Activated naive CD8-positive, alpha-beta T cell treated with anti-CD3 and anti-CD28 coated beads for 36 hours (primary cell): ENCODE data around the gene ARHGAP15. TPM values are rescaled to one million over a fixed set of nuclear protein-coding genes. Genes with fewer than 3 reads are reported as not detected.

Source experiments
- DNase-seq: peaks from one replicate; pipeline ENCODE4 v3.0.0; 2021
- H3K27ac Mint-ChIP-seq: one replicate; pipeline ENCODE4 v1.8.0; 2022; ENCODE audit warnings: mild to moderate bottlenecking, moderate library complexity, mixed read lengths
- H3K27me3 Mint-ChIP-seq: one replicate; pipeline ENCODE4 v1.8.0; 2022; ENCODE audit warnings: mild to moderate bottlenecking, mixed read lengths
- H3K36me3 Mint-ChIP-seq: one replicate; pipeline ENCODE4 v1.8.0; 2021; ENCODE audit warnings: mild to moderate bottlenecking, mixed read lengths
- H3K4me1 Mint-ChIP-seq: one replicate; pipeline ENCODE4 v1.8.0; 2021; ENCODE audit warnings: mixed read lengths
- H3K4me3 Mint-ChIP-seq: one replicate; pipeline ENCODE4 v1.8.0; 2022; ENCODE audit warnings: mild to moderate bottlenecking, moderate library complexity, mixed read lengths
- H3K9me3 Mint-ChIP-seq: one replicate; pipeline ENCODE4 v1.8.0; 2022; ENCODE audit warnings: mixed read lengths
- total RNA-seq, 2 experiments: library from RNA; stranded (reverse); gene quantifications; one replicate each; pipeline ENCODE4 v1.2.3, GENCODE V29; 2021

Gene ARHGAP15
- total RNA-seq, 2 experiments from 2014 or later = 45.2 to 47.0 TPM

- H3K9me3 Mint-ChIP-seq = no peaks in the 10 kb centered on the region
- no peak overlapping the region for H3K27ac Mint-ChIP-seq
- DNase-seq = no peak
- H3K36me3 Mint-ChIP-seq = peaks cover 5% of the 10 kb centered on the region
- H3K4me3 Mint-ChIP-seq = no peak overlapping the region
- no peaks in the 10 kb centered on the region for H3K27me3 Mint-ChIP-seq
- peaks cover 30% of the 10 kb centered on the region for H3K4me1 Mint-ChIP-seq
These were observed 205.6 kb downstream of the ARHGAP15 start for GRCh38 chr2:143334837-143335236.

- no peaks in the 10 kb centered on the region for H3K27me3 Mint-ChIP-seq
- DNase-seq = no peak
- H3K27ac Mint-ChIP-seq = no peak overlapping the region
- H3K4me3 Mint-ChIP-seq = no peak overlapping the region
- H3K9me3 Mint-ChIP-seq = no peaks in the 10 kb centered on the region
- H3K36me3 Mint-ChIP-seq = peaks cover 12% of the 10 kb centered on the region
- peaks cover 21% of the 10 kb centered on the region for H3K4me1 Mint-ChIP-seq
These were observed 207.5 kb downstream of the ARHGAP15 start for GRCh38 chr2:143336719-143337210.

- no peak overlapping the region for H3K27ac Mint-ChIP-seq
- H3K9me3 Mint-ChIP-seq = no peaks in the 10 kb centered on the region
These were observed 212.3 kb downstream of the ARHGAP15 start for GRCh38 chr2:143341478-143341877.

GRCh38 chr2:143344780-143345179 lies 215.6 kb downstream of the ARHGAP15 start:
- Mint-ChIP-seq H3K27ac (no peak overlapping the region), H3K4me3 (no peak overlapping the region), H3K4me1 (peaks cover 16% of the 10 kb centered on the region), H3K9me3 (no peaks in the 10 kb centered on the region), H3K36me3 (peaks cover 14% of the 10 kb centered on the region), H3K27me3 (no peaks in the 10 kb centered on the region)
- no peak for DNase-seq

More at GRCh38 chr2:143341478-143341877, 212.3 kb downstream of the ARHGAP15 start:
- no peaks in the 10 kb centered on the region for H3K27me3 Mint-ChIP-seq
- H3K4me1 Mint-ChIP-seq = peaks cover 18% of the 10 kb centered on the region
- H3K36me3 Mint-ChIP-seq = peaks cover 12% of the 10 kb centered on the region
- no peak for DNase-seq
- no peak overlapping the region for H3K4me3 Mint-ChIP-seq

- no peak for DNase-seq
- peaks cover 16% of the 10 kb centered on the region for H3K4me1 Mint-ChIP-seq
- H3K27ac Mint-ChIP-seq = no peak overlapping the region
- peaks cover 8% of the 10 kb centered on the region for H3K36me3 Mint-ChIP-seq
- no peak overlapping the region for H3K4me3 Mint-ChIP-seq
- H3K9me3 Mint-ChIP-seq = no peaks in the 10 kb centered on the region
- H3K27me3 Mint-ChIP-seq = no peaks in the 10 kb centered on the region
These were observed 216.9 kb downstream of the ARHGAP15 start for GRCh38 chr2:143345887-143346787.

GRCh38 chr2:143347271-143347695 lies 218.1 kb downstream of the ARHGAP15 start:
- no peak for DNase-seq
- H3K36me3 Mint-ChIP-seq = peaks cover 5% of the 10 kb centered on the region
- no peak overlapping the region for H3K27ac Mint-ChIP-seq
- H3K27me3 Mint-ChIP-seq = no peaks in the 10 kb centered on the region
- no peak overlapping the region for H3K4me3 Mint-ChIP-seq
- H3K9me3 Mint-ChIP-seq = no peaks in the 10 kb centered on the region
- peaks cover 16% of the 10 kb centered on the region for H3K4me1 Mint-ChIP-seq

- H3K36me3 Mint-ChIP-seq = peaks cover 5% of the 10 kb centered on the region
- no peak for DNase-seq
- H3K9me3 Mint-ChIP-seq = no peaks in the 10 kb centered on the region
- no peaks in the 10 kb centered on the region for H3K27me3 Mint-ChIP-seq
- peaks cover 13% of the 10 kb centered on the region for H3K4me1 Mint-ChIP-seq
- H3K4me3 Mint-ChIP-seq = no peak overlapping the region
- no peak overlapping the region for H3K27ac Mint-ChIP-seq
These were observed 218.7 kb downstream of the ARHGAP15 start for GRCh38 chr2:143347901-143348414.

- H3K4me1 Mint-ChIP-seq = peaks cover 6% of the 10 kb centered on the region
- peaks cover 1% of the 10 kb centered on the region for H3K36me3 Mint-ChIP-seq
- H3K9me3 Mint-ChIP-seq = no peaks in the 10 kb centered on the region
- H3K27ac Mint-ChIP-seq = no peak overlapping the region
- H3K4me3 Mint-ChIP-seq = no peak overlapping the region
- no peaks in the 10 kb centered on the region for H3K27me3 Mint-ChIP-seq
- DNase-seq = no peak
These were observed 225.0 kb downstream of the ARHGAP15 start for GRCh38 chr2:143354050-143354750.

- Mint-ChIP-seq H3K4me3 (no peak overlapping the region), H3K4me1 (peaks cover 6% of the 10 kb centered on the region), H3K27ac (no peak overlapping the region), H3K36me3 (peaks cover 8% of the 10 kb centered on the region), H3K9me3 (no peaks in the 10 kb centered on the region), H3K27me3 (no peaks in the 10 kb centered on the region)
- DNase-seq = no peak
These were observed 226.7 kb downstream of the ARHGAP15 start for GRCh38 chr2:143355870-143356269.

GRCh38 chr2:143356336-143356735 lies 227.1 kb downstream of the ARHGAP15 start:
- Mint-ChIP-seq H3K9me3 (no peaks in the 10 kb centered on the region), H3K36me3 (peaks cover 8% of the 10 kb centered on the region), H3K27me3 (no peaks in the 10 kb centered on the region), H3K27ac (no peak overlapping the region), H3K4me1 (peaks cover 6% of the 10 kb centered on the region), H3K4me3 (no peak overlapping the region)
- no peak for DNase-seq

GRCh38 chr2:143356736-143357446 lies 227.7 kb downstream of the ARHGAP15 start:
- H3K4me1 Mint-ChIP-seq = peaks cover 6% of the 10 kb centered on the region
- H3K27me3 Mint-ChIP-seq = no peaks in the 10 kb centered on the region
- H3K36me3 Mint-ChIP-seq = peaks cover 9% of the 10 kb centered on the region

GRCh38 chr2:143357966-143358365 lies 228.7 kb downstream of the ARHGAP15 start:
- Mint-ChIP-seq H3K4me1 (peaks cover 6% of the 10 kb centered on the region), H3K4me3 (no peak overlapping the region)

More at GRCh38 chr2:143356736-143357446, 227.7 kb downstream of the ARHGAP15 start:
- Mint-ChIP-seq H3K4me3 (no peak overlapping the region), H3K9me3 (no peaks in the 10 kb centered on the region), H3K27ac (no peak overlapping the region)
- no peak for DNase-seq

GRCh38 chr2:143361346-143361745 lies 232.1 kb downstream of the ARHGAP15 start:
- Mint-ChIP-seq H3K27ac (no peak overlapping the region), H3K9me3 (no peaks in the 10 kb centered on the region), H3K4me1 (no peaks in the 10 kb centered on the region)

More at GRCh38 chr2:143357966-143358365, 228.7 kb downstream of the ARHGAP15 start:
- no peaks in the 10 kb centered on the region for H3K27me3 Mint-ChIP-seq
- H3K36me3 Mint-ChIP-seq = peaks cover 17% of the 10 kb centered on the region
- H3K27ac Mint-ChIP-seq = no peak overlapping the region
- no peaks in the 10 kb centered on the region for H3K9me3 Mint-ChIP-seq
- no peak for DNase-seq

GRCh38 chr2:143371616-143372015 lies 242.4 kb downstream of the ARHGAP15 start:
- H3K27ac Mint-ChIP-seq = no peak overlapping the region
- no peaks in the 10 kb centered on the region for H3K9me3 Mint-ChIP-seq
- no peak for DNase-seq
- H3K4me1 Mint-ChIP-seq = peaks cover 5% of the 10 kb centered on the region
- H3K36me3 Mint-ChIP-seq = peaks cover 21% of the 10 kb centered on the region
- no peaks in the 10 kb centered on the region for H3K27me3 Mint-ChIP-seq
- no peak overlapping the region for H3K4me3 Mint-ChIP-seq

More at GRCh38 chr2:143361346-143361745, 232.1 kb downstream of the ARHGAP15 start:
- peaks cover 24% of the 10 kb centered on the region for H3K36me3 Mint-ChIP-seq
- H3K27me3 Mint-ChIP-seq = no peaks in the 10 kb centered on the region
- DNase-seq = no peak
- H3K4me3 Mint-ChIP-seq = no peak overlapping the region
